Pulmonary artery endothelial cell (primary cell): ENCODE results near the gene P3H3. TPM values are rescaled to one million over a fixed set of nuclear protein-coding genes. Genes with fewer than 3 reads are reported as not detected.

Experiments used
- DNase-seq: peaks from one replicate; pipeline ENCODE4 v3.0.0-alpha.2; 2011; ENCODE audit warnings: low read depth, low spot score
- total RNA-seq: library from RNA; depleted of rRNA; stranded (reverse); fragments of >200 nt; gene quantifications from 2 replicates; pipeline ENCODE4 v1.2.3, GENCODE V29; 2014

Gene P3H3
- total RNA-seq = 66.5 and 83.1 TPM in 2 replicates

- DNase-seq = no peak
Measured at GRCh38 chr12:6827982-6828780, at the start of gene P3H3. TSS of gene P3H3 (plus strand) at chr12:6828407. CDS start at chr12:6828441, 34 bp downstream.

GRCh38 chr12:6778574-6779550 lies 49.3 kb upstream of the P3H3 start:
- peak; percentile 82 for DNase-seq

GRCh38 chr12:6779708-6780432 lies 48.3 kb upstream of the P3H3 start:
- no peak for DNase-seq

GRCh38 chr12:6780573-6780972 lies 47.6 kb upstream of the P3H3 start:
- no peak for DNase-seq

GRCh38 chr12:6782119-6782518 lies 46.1 kb upstream of the P3H3 start:
- DNase-seq = no peak

- DNase-seq = no peak
Measured at GRCh38 chr12:6782850-6783566, 45.2 kb upstream of the P3H3 start.

GRCh38 chr12:6783828-6784227 lies 44.4 kb upstream of the P3H3 start:
- no peak for DNase-seq

- DNase-seq = no peak
Measured at GRCh38 chr12:6784296-6784695, 43.9 kb upstream of the P3H3 start.

GRCh38 chr12:6784761-6785160 lies 43.4 kb upstream of the P3H3 start:
- DNase-seq = no peak

GRCh38 chr12:6786416-6787094 lies 41.7 kb upstream of the P3H3 start:
- DNase-seq = no peak

- no peak for DNase-seq
Measured at GRCh38 chr12:6787309-6787708, 40.9 kb upstream of the P3H3 start.

GRCh38 chr12:6788972-6789924 lies 39.0 kb upstream of the P3H3 start, which contains the start of gene CD4:
TSS of gene CD4 (plus strand) at chr12:6789528. CDS start at chr12:6800139, 10,611 bp downstream.
- no peak for DNase-seq

- DNase-seq = no peak
Measured at GRCh38 chr12:6790496-6791150, 37.6 kb upstream of the P3H3 start.

GRCh38 chr12:6791931-6792520 lies 36.2 kb upstream of the P3H3 start:
- no peak for DNase-seq

GRCh38 chr12:6792522-6793201 lies 35.5 kb upstream of the P3H3 start:
- no peak for DNase-seq

- no peak for DNase-seq
Measured at GRCh38 chr12:6795088-6795487, 33.1 kb upstream of the P3H3 start.

GRCh38 chr12:6796576-6796975 lies 31.6 kb upstream of the P3H3 start:
- DNase-seq = no peak

- DNase-seq = no peak
Measured at GRCh38 chr12:6799147-6799546, 29.1 kb upstream of the P3H3 start.
